Measurements from ENCODE around the gene SLC24A3.

The SLC24A3 gene

DNA sequence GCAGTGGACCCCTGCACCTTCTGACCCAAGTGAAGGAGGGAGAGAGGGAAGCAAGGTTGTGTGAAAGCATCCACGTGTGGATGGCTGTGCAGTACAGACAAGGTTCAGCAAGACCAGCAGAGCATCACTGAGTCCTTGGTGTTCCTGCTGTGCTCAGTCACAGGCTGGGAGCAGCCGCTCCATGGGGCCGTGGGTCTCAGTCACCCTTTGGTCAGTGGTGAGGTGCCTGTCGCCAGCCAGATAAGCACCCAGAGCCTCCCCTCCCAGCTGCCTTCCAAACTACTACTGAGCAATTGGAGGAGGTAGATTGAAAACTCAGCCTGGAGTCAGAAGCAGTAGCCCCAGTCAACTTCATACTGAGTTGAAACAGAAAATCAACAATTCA lies 218.9 kb downstream of the SLC24A3 start:
- no peak for DNase-seq

DNA sequence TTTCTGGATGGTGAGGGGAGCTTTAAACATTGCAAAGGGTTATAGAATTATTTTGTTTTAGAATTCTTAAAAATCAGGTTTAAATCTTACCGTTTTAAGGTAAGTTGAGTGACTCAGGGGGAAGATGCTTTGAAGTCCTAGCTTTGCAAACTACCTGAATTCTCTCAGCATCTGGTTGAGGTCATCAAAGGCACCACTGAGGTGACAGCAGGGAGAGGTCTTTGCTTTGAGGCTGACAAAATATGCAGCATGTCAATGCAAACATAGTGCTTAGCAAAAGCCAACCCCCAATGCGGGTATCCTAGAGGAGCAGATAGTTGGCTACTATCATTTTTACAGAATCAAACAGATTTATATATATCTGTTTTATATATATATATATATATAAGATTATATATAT lies 219.5 kb downstream of the SLC24A3 start:
- DNase-seq = no peak

DNA sequence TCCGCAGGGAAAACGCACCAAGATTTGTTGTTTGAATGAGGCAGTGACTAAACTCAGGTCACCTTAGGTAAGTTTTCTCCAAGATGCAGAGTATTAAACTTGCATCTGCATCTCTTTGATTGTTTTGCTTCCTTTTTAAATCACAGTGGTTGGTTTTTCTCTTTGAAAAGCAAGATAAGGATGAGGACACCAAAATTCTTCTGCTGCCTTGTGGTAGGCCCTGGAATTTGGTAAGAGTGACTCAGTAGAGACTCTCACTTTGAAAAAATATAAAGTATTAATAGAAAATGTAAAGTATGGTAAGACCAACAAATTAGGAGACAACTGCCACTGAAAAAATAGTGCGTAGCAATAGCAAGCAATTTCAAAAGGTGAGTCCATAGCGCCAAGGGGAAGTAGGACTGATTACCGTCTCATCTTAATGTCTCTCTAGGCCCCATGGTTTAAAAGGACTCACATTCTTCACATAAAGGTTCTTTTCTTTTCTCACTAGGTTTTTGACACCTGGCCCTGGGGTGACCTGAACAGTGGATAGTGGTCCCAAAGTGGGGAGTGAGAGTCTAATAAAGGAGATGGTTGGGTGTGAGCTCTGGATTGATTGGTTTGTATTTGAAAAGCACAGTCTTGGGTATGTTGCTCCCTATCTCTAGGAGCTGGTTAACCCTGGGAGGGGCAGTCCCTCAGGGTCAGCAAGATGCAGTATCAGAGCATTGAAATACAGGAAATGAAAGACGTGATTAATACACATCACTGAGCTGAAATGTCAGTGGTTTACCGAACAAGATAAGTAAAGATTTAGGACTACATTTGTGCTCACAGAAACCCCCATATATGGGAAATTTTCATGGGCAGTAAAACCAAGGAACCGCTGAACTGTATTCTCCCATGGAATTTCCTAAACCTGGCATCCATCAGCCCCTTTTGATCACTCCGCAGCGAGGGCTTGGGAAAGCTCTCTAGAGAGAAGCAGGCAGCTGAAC lies 221.2 kb downstream of the SLC24A3 start:
- DNase-seq = no peak

DNA sequence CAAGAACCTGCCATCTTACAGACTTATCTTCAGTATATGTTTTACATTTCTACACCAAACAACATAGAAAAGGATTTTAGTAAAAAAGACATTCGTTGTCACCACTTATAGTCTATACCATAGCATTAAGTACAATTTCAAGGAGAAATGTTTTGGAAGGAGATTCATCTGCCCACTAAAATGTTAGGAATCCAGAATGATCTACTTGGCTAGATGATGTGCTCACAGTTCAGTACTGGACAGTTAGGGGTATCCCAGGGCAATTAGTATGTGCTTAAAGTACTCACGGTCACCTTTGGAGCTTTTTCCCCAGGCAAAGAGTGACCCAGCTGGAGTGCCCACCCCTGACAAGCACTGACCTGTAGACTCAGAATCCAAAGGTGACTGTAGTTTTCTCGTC lies 222.9 kb downstream of the SLC24A3 start:
- DNase-seq = no peak

DNA sequence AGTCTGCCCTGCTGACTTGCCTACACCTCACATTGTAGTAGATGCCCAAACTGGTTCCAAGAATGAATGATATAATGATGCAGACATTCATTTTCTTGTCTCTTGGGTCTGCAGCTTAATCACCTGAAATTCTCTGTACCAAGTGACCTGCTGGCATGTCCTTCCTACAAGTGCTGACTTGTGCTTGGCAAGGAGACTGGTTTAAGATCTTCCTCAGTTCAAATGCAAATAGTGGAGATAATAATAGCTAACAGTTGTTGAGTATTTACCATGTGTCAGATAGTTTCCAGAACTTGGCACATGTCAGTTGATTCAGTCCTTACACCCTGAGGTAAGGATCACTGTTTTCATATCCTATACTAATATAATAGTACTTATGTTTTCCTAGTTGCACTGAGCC lies 223.4 kb downstream of the SLC24A3 start:
- no peak for DNase-seq

DNA sequence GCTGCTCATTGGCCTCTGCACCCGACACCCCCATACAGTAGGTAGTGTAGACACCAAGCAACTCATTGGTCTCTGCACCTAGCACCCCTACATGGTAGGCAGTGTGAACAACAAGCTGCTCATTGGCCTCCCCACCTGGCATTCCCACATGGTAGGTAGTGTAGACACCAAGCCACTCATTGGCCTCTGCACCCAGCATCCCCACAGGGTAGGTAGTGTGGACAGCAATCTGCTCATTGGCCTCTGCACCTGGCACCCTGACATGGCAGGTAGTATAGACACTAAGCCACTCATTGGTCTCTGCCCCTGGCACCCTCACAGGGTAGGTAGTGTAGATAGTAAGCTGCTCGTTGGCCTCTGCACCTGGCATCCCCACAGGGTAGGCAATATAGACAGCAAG lies 226.0 kb downstream of the SLC24A3 start:
- no peak for DNase-seq

DNA sequence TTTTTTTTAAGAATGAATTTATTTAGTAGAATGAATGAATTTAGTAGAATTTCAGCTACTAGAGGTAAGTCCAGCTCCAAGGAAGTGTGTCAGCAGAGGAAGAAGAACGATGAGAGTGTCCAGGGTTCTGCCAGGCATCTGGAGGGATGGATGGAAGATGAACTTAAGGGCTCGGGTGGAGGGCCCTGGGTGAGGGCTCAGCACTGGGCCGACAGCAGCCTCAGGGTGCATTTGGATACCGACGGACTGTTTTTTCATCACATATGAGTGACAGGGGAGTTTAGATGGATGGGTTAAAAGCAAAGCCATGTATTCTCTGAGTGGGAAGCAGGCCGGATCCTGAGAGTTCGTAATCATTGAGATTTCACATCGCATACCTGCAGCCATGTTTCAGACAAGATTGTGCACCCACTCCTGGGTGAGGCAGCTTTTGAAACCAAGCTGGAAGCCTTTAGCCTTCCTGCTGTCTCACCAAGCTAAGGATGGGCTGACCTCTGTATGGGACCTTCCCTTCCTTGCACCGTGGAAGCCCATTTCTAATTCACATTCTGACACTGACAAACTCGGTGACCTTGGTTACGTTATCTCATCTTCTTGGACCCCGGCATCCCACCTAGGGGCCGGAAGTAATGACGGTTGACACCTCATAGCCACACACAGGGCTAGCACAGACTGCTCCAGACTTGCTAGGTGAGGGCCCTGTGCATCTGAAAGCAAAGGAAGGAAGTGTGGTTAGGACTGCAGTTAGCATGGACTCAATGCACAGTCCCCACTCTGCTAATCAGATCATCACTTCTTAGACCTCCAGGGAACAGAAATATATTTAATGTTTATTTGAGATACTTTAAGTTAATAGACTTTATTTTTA lies 228.5 kb downstream of the SLC24A3 start:
- DNase-seq = no peak

DNA sequence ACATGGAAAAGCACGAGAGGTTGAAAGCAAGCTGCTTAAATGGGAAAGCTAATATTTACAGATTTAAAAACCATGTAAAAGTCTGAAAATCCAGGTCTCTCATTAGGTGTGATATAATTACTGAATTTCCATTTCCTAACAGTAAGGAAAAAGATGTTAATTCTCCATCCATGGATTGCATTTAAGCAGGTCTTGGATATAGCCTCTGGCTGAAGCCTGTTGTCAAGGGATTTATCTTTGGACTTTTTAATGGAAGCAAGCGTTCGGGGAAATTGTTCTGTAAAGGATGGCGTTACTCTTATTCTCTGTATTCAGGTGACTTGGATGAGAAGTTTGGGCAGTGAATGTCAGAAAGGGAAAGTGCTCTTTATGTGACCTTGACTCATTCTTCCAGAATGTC lies 233.8 kb downstream of the SLC24A3 start:
- no peak for DNase-seq

DNA sequence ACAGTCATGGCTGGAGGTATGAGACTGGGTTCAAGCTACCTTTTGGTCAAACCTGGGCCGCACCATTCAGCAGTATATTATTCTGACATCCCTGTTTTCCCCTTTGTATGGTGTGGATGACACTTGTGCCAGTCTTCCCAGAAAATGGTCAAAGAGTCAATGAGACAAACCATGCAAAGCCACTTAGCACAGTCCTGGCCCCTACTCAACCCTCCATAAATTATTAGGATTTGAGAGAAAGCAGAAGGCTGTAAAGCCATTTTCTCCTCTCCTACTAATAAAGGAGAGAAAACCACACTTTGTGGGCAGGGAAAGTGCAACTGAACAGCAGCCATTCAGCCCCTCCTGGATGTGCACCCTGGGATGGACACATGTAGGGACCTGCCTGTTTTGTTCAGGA lies 236.2 kb downstream of the SLC24A3 start:
- no peak for DNase-seq

DNA sequence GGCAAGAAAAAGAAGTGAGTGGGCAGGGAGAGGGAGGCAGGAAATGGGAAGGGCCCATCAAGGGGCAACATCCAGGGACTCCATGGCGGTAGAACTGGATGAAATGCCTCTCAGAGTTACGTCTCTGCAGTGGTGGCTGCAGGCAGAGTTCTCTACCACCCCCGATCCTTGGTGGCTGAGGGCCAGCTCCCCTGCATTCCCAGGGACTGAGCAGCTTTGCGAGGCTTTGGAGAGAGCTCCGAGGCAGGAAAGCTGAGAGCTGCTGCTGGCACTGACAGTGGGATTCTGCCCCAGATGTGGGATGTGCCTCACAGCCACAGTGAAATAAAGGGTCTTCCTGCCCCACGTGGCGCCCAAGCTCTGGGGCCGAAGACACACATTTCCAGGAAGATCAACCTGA lies 236.6 kb downstream of the SLC24A3 start:
- DNase-seq = no peak

DNA sequence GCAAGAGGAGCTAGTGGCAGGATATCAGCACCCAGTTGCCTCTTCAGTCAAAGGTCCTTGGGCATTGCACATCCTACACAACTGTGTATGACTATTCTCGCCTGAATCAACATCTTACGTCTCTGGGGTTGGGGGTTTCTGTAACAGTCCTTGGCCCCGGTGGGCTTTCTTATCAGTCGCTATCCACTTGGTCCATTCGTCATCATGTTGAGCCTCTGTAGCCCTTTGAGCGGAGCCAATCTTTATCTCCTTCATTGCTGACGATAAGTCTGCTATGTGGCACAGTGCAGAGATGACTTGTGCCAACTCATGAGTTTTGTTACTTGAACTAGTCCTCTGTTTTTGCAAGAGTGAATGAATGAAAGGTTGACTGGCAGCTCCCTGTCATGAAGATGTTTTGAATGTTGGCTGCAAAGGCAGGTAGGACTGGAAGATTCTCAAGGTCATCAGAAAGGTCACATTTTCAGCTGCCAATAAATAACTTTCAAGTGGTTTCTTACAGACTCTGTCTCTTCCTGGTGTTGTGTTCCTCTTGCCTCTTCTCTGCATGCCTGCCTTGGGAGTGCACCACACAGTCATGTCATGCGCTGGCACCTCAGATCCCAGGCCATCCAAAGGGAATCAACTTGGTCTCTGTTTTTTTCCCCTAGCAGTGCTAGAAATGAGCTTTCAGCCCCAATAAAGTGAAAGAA lies 238.9 kb downstream of the SLC24A3 start:
- no peak for DNase-seq

DNA sequence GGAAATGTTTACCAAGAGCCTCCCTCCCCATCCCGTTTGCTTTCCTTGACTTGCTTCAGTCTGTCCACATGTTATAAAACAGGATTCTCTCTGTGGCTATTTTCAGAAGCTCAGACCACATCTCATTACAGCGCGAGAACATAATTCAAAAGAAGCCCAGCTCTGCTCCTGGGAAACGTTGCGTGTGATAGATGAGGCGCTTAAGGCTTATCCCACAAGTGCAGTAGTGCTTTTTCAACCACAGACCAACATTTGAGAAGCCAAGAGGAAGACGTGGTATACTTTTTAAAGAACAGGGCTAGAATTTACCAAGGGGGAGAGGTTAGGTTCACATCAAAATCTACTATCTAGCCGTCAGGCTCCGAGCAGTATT lies 239.5 kb downstream of the SLC24A3 start:
- peak; percentile 53 for DNase-seq

DNA sequence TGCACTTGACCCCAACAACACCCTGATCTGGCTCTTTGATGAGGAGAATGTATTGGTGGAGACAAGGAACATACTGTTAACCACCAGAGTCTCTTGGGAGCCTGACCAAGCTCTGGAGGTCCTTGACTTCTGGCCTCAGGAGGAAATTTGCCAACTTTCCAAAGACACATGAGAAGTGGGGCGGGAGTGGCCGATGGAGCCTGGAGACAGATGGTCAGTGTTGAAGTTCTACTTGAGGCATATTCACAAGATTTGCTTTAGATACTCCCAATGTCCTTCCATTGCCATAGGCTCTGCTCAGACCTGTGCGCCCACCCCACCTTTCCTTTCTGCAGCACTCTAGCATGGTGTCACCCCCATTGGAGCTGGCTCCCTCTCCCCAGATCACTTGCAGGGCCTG lies 241.0 kb downstream of the SLC24A3 start:
- DNase-seq = no peak

DNA sequence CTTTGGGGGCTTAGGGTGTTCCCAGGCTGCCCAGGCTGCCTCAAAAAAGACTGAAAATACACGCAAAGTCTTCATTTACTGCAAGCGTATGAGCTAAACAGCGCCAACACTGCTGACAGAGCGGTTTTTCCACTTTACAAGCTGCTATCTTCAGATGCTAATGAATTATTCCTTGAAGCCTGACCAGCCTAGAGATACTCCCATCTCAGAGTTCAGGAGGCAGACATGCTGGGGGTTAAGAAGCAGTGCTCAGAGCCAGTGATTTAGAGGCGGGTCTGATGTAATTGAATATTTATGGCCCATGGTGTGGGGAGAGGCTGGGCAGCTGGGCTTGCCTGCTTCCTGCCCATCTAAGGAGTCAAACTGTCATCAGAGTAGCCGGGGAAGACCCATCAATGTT lies 241.4 kb downstream of the SLC24A3 start:
- no peak for DNase-seq

DNA sequence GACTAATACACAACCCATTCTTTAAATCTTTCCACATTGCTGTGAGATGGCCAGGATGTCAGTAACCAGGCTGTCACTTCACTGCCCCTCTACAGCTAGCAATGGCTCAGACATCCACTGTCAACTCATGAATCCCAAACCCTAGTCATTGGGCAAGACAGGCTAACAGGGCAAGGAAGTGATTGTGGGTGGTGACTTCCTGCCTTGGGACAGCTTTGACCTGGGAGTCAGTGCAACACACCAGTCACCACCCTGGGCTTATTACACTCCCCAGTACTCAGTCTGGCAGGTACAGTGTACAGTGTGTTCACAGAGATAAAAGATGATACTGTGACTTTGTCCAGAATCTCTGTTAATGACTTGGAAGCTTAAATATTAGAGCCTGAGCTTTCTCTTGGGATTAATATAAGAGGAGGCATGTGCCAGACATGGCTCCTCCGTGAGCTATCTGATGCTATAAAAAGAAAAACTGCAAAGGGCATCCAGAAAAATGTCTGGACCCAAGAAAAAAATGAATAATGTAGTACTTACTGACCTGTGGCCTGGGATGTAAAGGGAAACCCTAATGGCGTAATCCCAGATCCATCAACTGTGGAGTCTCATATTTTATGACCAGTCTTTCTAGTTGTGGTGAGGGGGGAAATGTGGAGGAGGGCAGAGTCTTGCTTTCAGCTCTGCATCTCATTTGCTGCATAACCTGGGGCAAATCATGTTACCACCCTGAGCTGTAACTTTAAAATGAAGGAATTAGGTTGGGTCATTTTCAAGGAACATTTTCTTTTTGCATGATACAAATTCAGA lies 244.4 kb downstream of the SLC24A3 start:
- no peak for DNase-seq

DNA sequence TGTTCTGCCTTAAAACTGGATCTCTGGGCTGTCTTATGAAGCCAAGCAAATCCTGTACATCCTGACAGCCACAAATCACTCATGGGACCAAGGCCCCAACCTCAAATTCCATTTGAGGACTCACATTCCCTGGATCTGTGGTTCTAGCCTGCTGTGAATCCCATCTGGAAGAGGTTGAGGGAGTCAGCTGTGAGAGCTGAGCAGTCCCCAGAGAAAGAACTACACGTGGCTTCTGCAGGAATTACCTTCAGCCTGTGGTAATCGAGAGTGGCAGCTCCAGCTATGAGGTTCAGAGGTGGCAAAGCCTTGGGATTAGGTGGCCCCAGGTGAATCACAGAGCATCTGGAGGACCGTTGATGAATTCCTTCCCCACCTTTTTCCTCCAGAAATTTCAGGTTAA lies 245.2 kb downstream of the SLC24A3 start:
- no peak for DNase-seq

DNA sequence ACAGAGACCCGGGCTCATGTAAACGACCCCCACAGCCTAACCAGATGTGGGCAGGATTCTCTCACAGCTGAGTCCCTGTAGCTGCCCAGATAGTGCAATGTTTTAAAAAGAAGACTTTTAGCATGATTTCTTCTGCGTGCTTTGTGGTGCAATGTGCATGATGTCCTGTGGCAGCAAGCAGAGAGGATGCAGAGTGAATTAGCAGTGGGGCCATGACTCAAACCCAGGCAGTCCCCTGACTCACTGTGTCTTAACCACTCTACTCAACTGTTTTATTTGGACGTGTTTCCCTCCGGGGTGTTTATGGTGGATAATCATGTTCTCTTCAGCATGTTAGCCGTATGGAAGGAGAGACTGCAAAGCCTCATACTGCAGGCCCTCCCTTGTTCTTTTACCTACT lies 247.9 kb downstream of the SLC24A3 start:
- DNase-seq = no peak

DNA sequence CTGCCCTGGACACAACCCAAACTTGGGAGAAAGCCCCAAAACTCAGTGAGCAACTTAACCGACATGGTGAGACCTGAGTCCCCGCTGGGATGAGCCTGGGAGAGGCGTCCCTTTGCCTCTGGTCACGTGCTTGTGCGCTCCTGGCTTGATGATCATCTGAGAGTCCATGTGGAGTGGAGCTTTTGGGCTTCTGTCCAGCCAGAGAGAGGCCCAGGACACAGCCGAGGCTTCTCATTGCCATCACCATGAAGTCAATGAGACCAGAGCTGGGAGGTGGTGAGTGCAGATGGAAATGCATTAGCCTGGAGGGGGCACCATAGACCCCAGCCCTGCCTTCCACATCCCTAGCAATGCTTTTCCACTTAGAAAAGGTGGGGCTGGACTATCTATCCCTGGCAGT lies 250.0 kb downstream of the SLC24A3 start:
- DNase-seq = no peak

DNA sequence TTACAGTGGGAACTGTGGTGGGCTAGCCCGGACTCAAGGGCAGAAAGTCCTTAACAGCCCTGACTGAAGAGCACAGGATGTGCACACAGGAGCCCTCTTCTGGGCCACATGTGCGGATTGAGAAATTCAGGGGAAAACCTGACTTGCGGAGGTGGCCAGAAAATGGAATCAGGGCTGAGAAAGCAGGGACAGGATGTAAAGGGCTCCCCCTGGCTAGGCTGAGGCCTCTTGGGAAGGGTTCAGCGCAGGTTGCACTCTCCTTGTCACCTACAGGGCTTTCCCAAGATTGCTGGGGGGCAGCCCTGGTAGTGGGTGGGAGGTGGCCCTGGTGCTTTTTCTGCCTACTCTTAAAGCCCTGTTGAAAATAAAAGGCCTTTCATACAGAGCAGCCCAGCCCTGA lies 251.2 kb downstream of the SLC24A3 start:
- DNase-seq = no peak

DNA sequence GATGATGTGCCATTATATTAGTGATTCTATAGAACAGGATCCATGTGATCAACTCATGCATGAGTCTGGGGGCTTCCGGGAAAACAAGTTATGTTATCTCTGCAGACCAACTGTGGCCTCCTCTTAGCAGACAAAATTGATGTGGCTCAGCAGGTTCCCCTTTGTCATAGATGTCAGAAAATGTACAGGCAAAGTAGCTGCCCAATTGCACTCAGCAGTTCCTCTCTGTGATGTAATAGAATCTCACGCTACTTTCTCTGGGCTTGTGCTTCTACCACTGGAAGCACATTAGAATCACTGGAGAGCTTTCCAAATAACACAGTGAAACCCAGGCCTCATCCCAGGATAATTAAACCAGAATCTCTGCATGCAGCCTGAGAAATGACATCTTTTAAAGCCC lies 253.1 kb downstream of the SLC24A3 start:
- DNase-seq = no peak

DNA sequence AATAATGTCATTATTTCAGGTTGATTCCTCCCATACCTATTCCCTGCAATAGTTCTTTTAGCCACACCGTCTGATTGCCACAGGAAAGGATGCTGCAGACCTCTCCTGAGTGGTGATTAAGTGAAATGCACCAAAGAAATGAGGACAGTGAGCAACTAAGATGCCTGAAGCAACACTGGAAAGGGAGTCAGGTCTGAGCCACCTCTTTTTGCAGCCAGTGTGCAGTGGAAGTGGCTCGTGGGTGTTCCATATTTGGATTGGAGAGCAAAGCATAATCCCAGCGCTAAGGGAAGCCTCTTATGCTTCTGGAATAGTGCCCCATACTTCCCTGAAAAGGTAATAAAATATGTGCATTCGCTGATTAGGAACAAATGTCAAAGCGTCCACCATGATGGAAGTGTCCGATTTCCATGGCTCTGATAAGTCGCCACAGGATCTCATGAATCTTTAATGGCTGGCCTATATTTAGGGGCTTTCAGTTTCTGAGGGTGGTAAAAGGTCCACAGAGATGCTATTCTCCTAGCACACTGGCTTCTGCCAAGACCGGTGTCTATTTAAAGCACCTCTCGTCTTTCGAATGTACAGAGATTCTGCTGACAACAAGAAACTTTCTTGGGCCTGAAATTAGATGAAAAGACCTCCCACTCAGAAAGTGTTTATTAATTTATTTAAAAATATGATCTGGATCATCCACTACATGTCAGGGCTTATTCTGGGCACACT lies 253.9 kb downstream of the SLC24A3 start:
- DNase-seq = no peak

Measured in left hindlimb (tissue), 1 donor.